Neuronal stem cell (in vitro differentiated cells): ENCODE results near the gene HLA-DQA2.

ENCODE experiments used
- DNase-seq: peaks from one replicate; pipeline ENCODE4 v3.0.0-alpha.2; 2013; ENCODE audit warnings: low spot score
- H2AFZ ChIP-seq: one replicate; pipeline ENCODE4 v1.6.1; 2013; ENCODE audit warnings: mild to moderate bottlenecking, low read length, inconsistent platforms
- H2AK5ac ChIP-seq: 2 replicates; pipeline ENCODE4 v1.6.1; 2013; ENCODE audit warnings: low read depth, mild to moderate bottlenecking, inconsistent platforms, low read length, moderate library complexity, mixed read lengths
- H2BK120ac ChIP-seq: 2 replicates; pipeline ENCODE4 v1.6.1; 2013; ENCODE audit warnings: low read depth, mild to moderate bottlenecking, inconsistent platforms, low read length, moderate library complexity, mixed read lengths
- H2BK12ac ChIP-seq: one replicate; pipeline ENCODE4 v1.6.1; 2013; ENCODE audit warnings: low read length, inconsistent platforms
- H2BK15ac ChIP-seq: 2 replicates; pipeline ENCODE4 v1.6.1; 2013; ENCODE audit warnings: mild to moderate bottlenecking, low read length, inconsistent platforms, mixed read lengths
- H2BK5ac ChIP-seq: one replicate; pipeline ENCODE4 v1.6.1; 2013; ENCODE audit warnings: inconsistent platforms, mild to moderate bottlenecking, low read length, moderate library complexity
- H3K14ac ChIP-seq: one replicate; pipeline ENCODE4 v1.6.1; 2013; ENCODE audit warnings: low read length, inconsistent platforms
- H3K18ac ChIP-seq: 2 replicates; pipeline ENCODE4 v1.6.1; 2013; ENCODE audit warnings: low read length, inconsistent platforms
- H3K23ac ChIP-seq: 2 replicates; pipeline ENCODE4 v1.6.1; 2013; ENCODE audit warnings: low read depth, mild to moderate bottlenecking, mixed read lengths, low read length, inconsistent platforms; ENCODE audit not compliant: poor library complexity
- H3K27ac ChIP-seq: replicated peaks from 3 replicates; pipeline ENCODE4 v1.5.1; 2013; ENCODE audit warnings: low read length, inconsistent platforms
- H3K27me3 ChIP-seq, 3 experiments: 2 replicates each; pipeline ENCODE4 v1.6.1; 2013; ENCODE audit warnings: low read length in 3 of 3, mild to moderate bottlenecking in 2 of 3, inconsistent platforms in 1 of 3, low read depth in 1 of 3, mixed read lengths in 1 of 3, moderate library complexity in 1 of 3; ENCODE audit not compliant: control insufficient read depth in 3 of 3, insufficient read depth in 3 of 3
- H3K36me3 ChIP-seq, 2 donors: replicated peaks in 1 of 2; 2 replicates each; pipeline ENCODE4 v1.6.1; 2013; ENCODE audit warnings: low read length in 2 of 2; ENCODE audit not compliant: control insufficient read depth in 2 of 2, insufficient read depth in 2 of 2
- H3K4ac ChIP-seq: 2 replicates; pipeline ENCODE4 v1.6.1; 2013; ENCODE audit warnings: inconsistent platforms, mild to moderate bottlenecking, low read length, moderate library complexity
- H3K4me1 ChIP-seq, 2 donors: 1 replicate in 1 of 2; 2 replicates in 1 of 2; pipeline ENCODE4 v1.6.1; 2013; ENCODE audit warnings: low read length in 2 of 2, low read depth in 1 of 2; ENCODE audit not compliant: control insufficient read depth in 2 of 2, insufficient read depth in 1 of 2
- H3K4me2 ChIP-seq: one replicate; pipeline ENCODE4 v1.6.1; 2013; ENCODE audit warnings: mild to moderate bottlenecking, low read length, inconsistent platforms; ENCODE audit not compliant: insufficient read depth, poor library complexity, severe bottlenecking
- H3K4me3 ChIP-seq, 2 donors: 2 replicates each; pipeline ENCODE4 v1.5.1; 2013; ENCODE audit warnings: low read length in 2 of 2, mild to moderate bottlenecking in 2 of 2, inconsistent platforms in 1 of 2, moderate library complexity in 1 of 2
- H3K79me1 ChIP-seq: one replicate; pipeline ENCODE4 v1.6.1; 2013; ENCODE audit warnings: low read depth, mild to moderate bottlenecking, inconsistent platforms, low read length, moderate library complexity
- H3K9ac ChIP-seq: one replicate; pipeline ENCODE4 v1.6.1; 2013; ENCODE audit warnings: mild to moderate bottlenecking, low read depth, low read length, inconsistent platforms; ENCODE audit not compliant: poor library complexity
- H3K9me3 ChIP-seq, 2 donors: replicated peaks in 1 of 2; 2 replicates each; pipeline versions ENCODE3 to v1.6.1; 2013; ENCODE audit warnings: low read length in 2 of 2, mild to moderate bottlenecking in 2 of 2, inconsistent platforms in 1 of 2, low read depth in 1 of 2, mixed read lengths in 1 of 2, moderate library complexity in 1 of 2; ENCODE audit not compliant: control insufficient read depth in 2 of 2, insufficient read depth in 1 of 2
- H4K8ac ChIP-seq: one replicate; pipeline ENCODE4 v1.6.1; 2013; ENCODE audit warnings: low read depth, mild to moderate bottlenecking, inconsistent platforms, low read length, moderate library complexity
- H4K91ac ChIP-seq: one replicate; pipeline ENCODE4 v1.6.1; 2013; ENCODE audit warnings: low read length, low read depth, mild to moderate bottlenecking, inconsistent platforms; ENCODE audit not compliant: poor library complexity
- WGBS, 2 donors: extraction: QIAGEN DNeasy Blood & Tissue Kit; methylation state at CpG; one replicate each; pipeline ENCODE4 v1.1.7; 2013; ENCODE audit warnings: missing lambda C conversion rate in 2 of 2, mixed read lengths in 1 of 2; ENCODE audit not compliant: insufficient read length in 2 of 2, insufficient replicate concordance in 1 of 2; ENCODE audit errors: extremely low coverage in 2 of 2; 5-methylcytosine and 5-hydroxymethylcytosine counted together

HLA-DQA2 gene

GRCh38 chr6:32772656-32773055, 31.5 kb downstream of the HLA-DQA2 start:
- Histone ChIP-seq H3K36me3 (no peaks in the 10 kb centered on the region), H3K4me3 (no peak overlapping the region), H3K27ac (no peak overlapping the region), H2AK5ac (no peak overlapping the region), H2BK5ac (no peak overlapping the region), H2BK120ac (no peak overlapping the region), H2AFZ (no peak overlapping the region), H3K18ac (no peak overlapping the region), H3K4ac (no peak overlapping the region), H3K9me3 (peaks cover 0 to under 1% of the 10 kb centered on the region in 2 donors), H3K14ac (no peak overlapping the region), H4K8ac (no peak overlapping the region), H2BK12ac (no peak overlapping the region), H3K4me1 (no peaks in the 10 kb centered on the region), H4K91ac (no peak overlapping the region), H2BK15ac (no peak overlapping the region), H3K27me3 (peaks cover 0 to 4% (median 0%) of the 10 kb centered on the region in 3 experiments), H3K79me1 (no peaks in the 10 kb centered on the region), H3K9ac (no peak overlapping the region), H3K23ac (no peak overlapping the region), H3K4me2 (no peak overlapping the region)
- WGBS, 2 donors, result no CpG with 5 or more reads among the region's 1 CpG
- no peak for DNase-seq

DNA sequence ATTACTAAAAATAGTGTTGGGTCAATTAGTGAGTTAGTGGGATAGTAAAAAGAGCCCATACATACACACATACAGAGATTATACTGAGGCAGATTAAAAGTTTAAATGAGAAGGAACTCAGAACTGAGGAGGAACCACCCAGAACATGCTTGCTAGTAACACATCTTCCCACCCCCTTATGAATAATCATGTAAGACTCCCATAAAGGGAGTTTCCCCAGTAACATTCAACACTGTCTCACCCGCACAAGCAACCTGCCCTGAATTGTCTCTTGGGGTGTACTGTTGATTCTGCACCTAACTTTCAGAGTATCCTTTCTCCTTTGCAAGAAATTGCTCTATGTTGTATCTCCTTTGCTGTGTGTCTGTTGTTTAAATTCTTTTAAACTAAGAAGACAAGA, 33.2 kb downstream of the HLA-DQA2 start:
- H3K23ac ChIP-seq, result no peak overlapping the region
- H4K8ac ChIP-seq, result no peak overlapping the region
- no peak overlapping the region for H3K14ac ChIP-seq
- no peaks in the 10 kb centered on the region for H3K4me1 ChIP-seq
- H3K4me3 ChIP-seq, result no peak overlapping the region
- H2BK15ac ChIP-seq, result no peak overlapping the region
- H2BK120ac ChIP-seq, result no peak overlapping the region
- no peak overlapping the region for H2BK12ac ChIP-seq
- no peak overlapping the region for H3K9ac ChIP-seq
- no peak for DNase-seq
- H3K27me3 ChIP-seq, result peaks cover 0 to 4% (median 0%) of the 10 kb centered on the region in 3 experiments
- H3K9me3 ChIP-seq, result peaks cover 0 to 2% of the 10 kb centered on the region in 2 donors
- no peaks in the 10 kb centered on the region for H3K79me1 ChIP-seq
- no peaks in the 10 kb centered on the region for H3K36me3 ChIP-seq
- H2AK5ac ChIP-seq, result no peak overlapping the region
- WGBS, 2 donors, result no CpG with 5 or more reads among the region's 1 CpG
- H2BK5ac ChIP-seq, result no peak overlapping the region
- H3K4me2 ChIP-seq, result no peak overlapping the region
- no peak overlapping the region for H3K4ac ChIP-seq
- no peak overlapping the region for H4K91ac ChIP-seq
- H2AFZ ChIP-seq, result no peak overlapping the region
- H3K27ac ChIP-seq, result no peak overlapping the region
- H3K18ac ChIP-seq, result no peak overlapping the region

DNA sequence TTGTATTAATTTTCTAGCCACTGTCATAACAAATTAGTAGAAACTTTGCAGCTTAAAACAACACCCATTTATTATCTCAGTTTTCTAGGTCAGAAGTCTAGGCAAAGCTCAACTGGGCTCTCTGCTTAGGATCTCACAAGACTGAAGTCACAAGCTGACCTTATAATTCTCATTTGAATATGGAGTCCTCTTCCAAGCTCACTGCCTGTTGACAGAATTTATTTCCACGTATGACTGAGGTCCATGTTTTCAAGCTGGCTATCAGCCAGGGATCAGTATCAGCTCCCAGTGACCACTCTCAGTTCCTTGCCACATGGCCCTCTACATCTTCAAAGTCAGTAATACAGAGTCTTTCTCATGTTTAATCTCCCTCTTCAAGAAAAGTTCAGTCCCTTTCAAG, 33.9 kb downstream of the HLA-DQA2 start:
- H3K79me1 ChIP-seq, result no peaks in the 10 kb centered on the region

GRCh38 chr6:32779036-32779435, 37.8 kb downstream of the HLA-DQA2 start:
- no peak overlapping the region for H2BK5ac ChIP-seq
- no peak overlapping the region for H4K8ac ChIP-seq
- H3K9me3 ChIP-seq, result peaks cover 0 to 2% of the 10 kb centered on the region in 2 donors
- peaks cover 0 to 3% (median 0%) of the 10 kb centered on the region in 3 experiments for H3K27me3 ChIP-seq
- no peak overlapping the region for H3K9ac ChIP-seq
- no peak overlapping the region for H2BK12ac ChIP-seq
- no peak overlapping the region for H3K18ac ChIP-seq
- no peak overlapping the region for H2AK5ac ChIP-seq
- no peak for DNase-seq
- H3K27ac ChIP-seq, result no peak overlapping the region
- no peak overlapping the region for H2BK15ac ChIP-seq
- H2BK120ac ChIP-seq, result no peak overlapping the region
- H3K36me3 ChIP-seq, result no peaks in the 10 kb centered on the region
- no peaks in the 10 kb centered on the region for H3K79me1 ChIP-seq
- H3K14ac ChIP-seq, result no peak overlapping the region
- H4K91ac ChIP-seq, result no peak overlapping the region
- no peaks in the 10 kb centered on the region for H3K4me1 ChIP-seq
- H3K23ac ChIP-seq, result no peak overlapping the region
- H3K4me2 ChIP-seq, result no peak overlapping the region
- no peak overlapping the region for H3K4ac ChIP-seq
- H3K4me3 ChIP-seq, result no peak overlapping the region
- H2AFZ ChIP-seq, result no peak overlapping the region

More for the DNA sequence above, 33.9 kb downstream of the HLA-DQA2 start:
- H3K4me2 ChIP-seq, result no peak overlapping the region
- H2BK15ac ChIP-seq, result no peak overlapping the region
- peaks cover 0 to 2% of the 10 kb centered on the region in 2 donors for H3K9me3 ChIP-seq
- no peak overlapping the region for H4K8ac ChIP-seq
- no peak overlapping the region for H2BK120ac ChIP-seq
- H3K4me3 ChIP-seq, result no peak overlapping the region
- H4K91ac ChIP-seq, result no peak overlapping the region
- H3K18ac ChIP-seq, result no peak overlapping the region
- H3K23ac ChIP-seq, result no peak overlapping the region
- no peak overlapping the region for H3K9ac ChIP-seq
- peaks cover 0 to 5% (median 0%) of the 10 kb centered on the region in 3 experiments for H3K27me3 ChIP-seq
- H3K4ac ChIP-seq, result no peak overlapping the region
- no peak overlapping the region for H3K27ac ChIP-seq
- H2AFZ ChIP-seq, result no peak overlapping the region
- H2BK5ac ChIP-seq, result no peak overlapping the region
- DNase-seq, result no peak
- no peak overlapping the region for H2AK5ac ChIP-seq
- no peaks in the 10 kb centered on the region for H3K4me1 ChIP-seq
- no peaks in the 10 kb centered on the region for H3K36me3 ChIP-seq
- H2BK12ac ChIP-seq, result no peak overlapping the region
- no peak overlapping the region for H3K14ac ChIP-seq
- no CpG with 5 or more reads among the region's 1 CpG for WGBS, 2 donors
